HG02642 (cell line): ENCODE data around the gene MAPK4.

Experiments used
- ATAC-seq: cut with Tn5 transposase; IDR thresholded peaks from one replicate; pipeline ENCODE4 v1.9.1; 2021; ENCODE audit warnings: mild to moderate bottlenecking; ENCODE audit not compliant: unreplicated experiment, poor library complexity

MAPK4 gene

GRCh38 chr18:50622320-50622719, 62.4 kb downstream of the MAPK4 start:
- ATAC-seq, result no peak

DNA sequence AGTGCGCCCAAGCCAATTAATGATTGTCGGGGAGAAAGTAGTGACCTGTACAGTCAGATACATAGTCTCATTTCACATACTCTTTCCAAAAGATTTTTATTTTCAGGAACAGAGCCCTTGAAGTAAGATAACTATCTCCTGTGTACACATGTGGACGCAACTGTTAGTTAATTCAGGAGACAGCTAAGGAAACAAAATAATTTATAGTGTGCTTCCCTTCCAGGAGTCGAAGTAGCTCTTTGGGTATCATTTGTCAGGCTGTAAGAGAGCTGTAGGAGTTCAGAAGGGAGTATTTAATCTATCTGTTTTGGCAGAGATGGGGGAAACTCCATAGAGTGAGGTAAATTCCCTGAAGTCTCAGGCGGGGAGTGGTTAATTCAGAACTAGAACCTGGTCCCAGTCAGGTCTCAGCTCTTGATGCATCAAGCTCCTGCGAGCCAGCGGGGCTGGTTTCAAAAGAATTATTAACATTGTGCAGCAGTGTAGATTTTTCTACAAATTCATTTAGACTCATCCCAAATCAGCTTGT, 63.0 kb downstream of the MAPK4 start:
- ATAC-seq, result no peak

GRCh38 chr18:50623694-50624352, 63.9 kb downstream of the MAPK4 start:
- no peak for ATAC-seq

DNA sequence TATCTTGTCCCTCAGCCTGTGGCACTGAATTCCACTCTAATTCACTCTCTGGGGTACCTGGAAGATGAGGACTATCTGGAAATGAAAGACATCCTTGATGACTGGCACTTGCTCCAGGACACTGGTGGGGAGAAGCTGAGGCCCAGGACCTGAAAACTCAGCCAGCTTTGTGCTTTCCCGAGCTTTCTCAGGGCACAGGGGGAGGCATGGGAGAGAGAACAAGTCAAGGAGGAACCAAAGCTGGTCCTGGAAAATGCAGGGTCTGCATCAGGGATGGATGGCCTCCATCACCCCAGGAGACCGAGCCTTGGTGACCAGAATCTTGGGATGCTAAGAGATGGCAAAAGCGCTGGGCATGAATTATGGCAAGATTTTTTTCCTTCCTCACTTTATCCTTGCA, 65.1 kb downstream of the MAPK4 start:
- no peak for ATAC-seq

- no peak for ATAC-seq
Measured at GRCh38 chr18:50626317-50626716, 66.4 kb downstream of the MAPK4 start.

- no peak for ATAC-seq
Measured at GRCh38 chr18:50627594-50628532, 68.0 kb downstream of the MAPK4 start.

DNA sequence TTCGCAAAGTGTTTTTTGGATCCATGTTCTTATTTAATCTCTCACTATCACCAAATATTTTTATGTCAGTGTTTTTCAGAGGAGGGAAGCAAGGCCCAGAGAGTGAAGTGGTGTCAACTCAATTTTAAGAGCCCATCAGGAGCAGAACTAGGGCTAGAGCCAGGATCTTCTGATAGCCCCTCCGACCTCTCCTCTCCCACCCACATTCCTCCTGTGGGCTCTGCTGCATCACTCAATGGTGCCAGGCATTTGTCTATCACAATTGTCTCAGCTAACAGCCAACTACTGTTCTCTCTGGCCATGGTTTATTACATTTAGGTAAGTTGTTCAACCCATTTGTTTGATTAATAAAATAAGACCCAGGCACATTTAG, 68.6 kb downstream of the MAPK4 start:
- ATAC-seq, result no peak

GRCh38 chr18:50629148-50629631, 69.3 kb downstream of the MAPK4 start:
- ATAC-seq, result no peak

GRCh38 chr18:50630895-50631294, 71.0 kb downstream of the MAPK4 start:
- ATAC-seq, result no peak

- ATAC-seq, result no peak
Measured at GRCh38 chr18:50632895-50633515, 73.1 kb downstream of the MAPK4 start.

- ATAC-seq, result no peak
Measured at GRCh38 chr18:50633992-50634391, 74.1 kb downstream of the MAPK4 start.

DNA sequence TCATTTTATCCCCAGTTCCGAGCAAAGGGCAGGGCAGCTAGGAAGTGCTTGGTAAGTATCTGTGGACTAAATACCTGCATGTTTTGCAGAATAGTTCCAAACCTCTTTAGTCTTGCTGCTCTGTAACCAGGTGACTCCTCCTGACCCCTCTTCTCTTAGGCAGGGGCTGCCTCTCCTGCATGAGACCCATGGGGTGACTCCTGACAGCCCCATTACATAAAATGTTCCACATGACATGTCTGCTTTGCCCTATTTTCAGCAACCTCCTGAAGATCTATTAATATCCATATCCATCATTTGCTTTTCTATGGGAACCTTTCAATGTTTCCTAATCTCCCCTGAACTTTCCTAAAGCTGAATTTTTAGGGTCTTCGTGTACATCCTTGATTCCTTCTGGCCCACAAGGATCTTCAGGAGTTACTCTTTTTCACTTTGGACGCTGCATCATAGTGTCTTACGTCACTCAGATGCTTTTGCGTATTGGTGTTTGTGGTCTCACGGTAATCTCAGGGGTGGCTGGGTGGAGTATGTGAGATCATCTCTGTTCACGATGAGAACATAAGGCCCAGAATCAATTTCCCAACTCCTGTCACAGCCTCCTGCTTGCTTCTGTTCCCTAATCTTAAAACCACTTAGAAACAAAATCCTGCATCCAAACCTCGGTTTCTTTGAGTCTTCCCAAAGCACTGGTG, 76.6 kb downstream of the MAPK4 start:
- no peak for ATAC-seq

- no peak for ATAC-seq
Measured at GRCh38 chr18:50638016-50638883, 78.4 kb downstream of the MAPK4 start.

GRCh38 chr18:50638884-50639420, 79.1 kb downstream of the MAPK4 start:
- no peak for ATAC-seq

- ATAC-seq, result no peak
Measured at GRCh38 chr18:50639711-50640110, 79.8 kb downstream of the MAPK4 start.

- no peak for ATAC-seq
Measured at GRCh38 chr18:50642439-50642838, 82.6 kb downstream of the MAPK4 start.

- ATAC-seq, result no peak
Measured at GRCh38 chr18:50644146-50644545, 84.3 kb downstream of the MAPK4 start.

- ATAC-seq, result no peak
Measured at GRCh38 chr18:50644807-50645206, 84.9 kb downstream of the MAPK4 start.

GRCh38 chr18:50647237-50647636, 87.3 kb downstream of the MAPK4 start:
- ATAC-seq, result no peak
